Stimulated activated CD8-positive, alpha-beta memory T cell treated with anti-CD3 and anti-CD28 coated beads, Interleukin-4, amount 100 ng/mL, for 48 hours (primary cell): ENCODE results near the gene ZNF431.
"Not testable (repeated sequence)": the region's sequence is repeated elsewhere in the genome, so short reads cannot be mapped to it uniquely, and the experiment has no call there.

Experiments used
- DNase-seq: peaks from one replicate; pipeline ENCODE4 v3.0.0-alpha.2; 2020

ZNF431 gene

DNA sequence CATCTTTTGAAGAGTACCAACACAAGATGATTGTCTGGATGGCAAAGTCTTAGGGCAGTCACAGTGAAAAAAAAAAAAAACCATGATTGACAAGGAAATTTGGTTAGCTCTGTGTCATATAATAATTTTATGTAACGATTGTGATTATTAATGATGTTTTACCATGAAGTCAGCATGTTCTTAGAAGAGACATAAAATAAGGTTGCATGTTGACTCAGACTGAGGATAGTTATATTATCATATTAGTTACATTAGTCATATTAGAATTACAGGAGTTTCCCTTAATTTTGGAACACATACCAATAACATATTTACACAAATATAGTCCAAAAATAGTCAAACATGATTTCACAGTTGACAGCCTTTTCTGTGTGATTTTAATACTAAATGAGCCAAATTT, 5.7 kb downstream of the ZNF431 start:
- no peak for DNase-seq

- DNase-seq = no peak
Observed at GRCh38 chr19:21148681-21149080, 6.8 kb downstream of the ZNF431 start.

DNA sequence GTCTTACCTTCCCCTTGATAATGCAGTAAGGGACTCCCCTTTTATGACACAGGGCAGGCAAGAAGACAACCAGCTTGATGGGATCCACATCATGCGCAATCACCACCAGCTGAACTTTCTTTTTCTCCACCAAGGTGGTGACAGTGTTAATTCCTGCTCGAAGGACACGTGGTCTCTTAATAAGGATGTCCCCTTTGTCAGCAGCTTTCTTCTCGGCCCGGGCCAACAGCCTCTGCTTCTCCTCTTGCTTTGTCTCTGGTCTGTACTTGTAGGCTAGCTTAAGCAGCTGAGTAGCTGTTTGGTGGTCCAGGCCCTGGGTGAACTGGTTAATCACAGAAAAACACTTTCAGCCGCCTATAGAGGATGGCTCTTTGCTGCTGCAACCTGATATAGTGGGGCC, 8.0 kb downstream of the ZNF431 start:
- DNase-seq = no peak

DNA sequence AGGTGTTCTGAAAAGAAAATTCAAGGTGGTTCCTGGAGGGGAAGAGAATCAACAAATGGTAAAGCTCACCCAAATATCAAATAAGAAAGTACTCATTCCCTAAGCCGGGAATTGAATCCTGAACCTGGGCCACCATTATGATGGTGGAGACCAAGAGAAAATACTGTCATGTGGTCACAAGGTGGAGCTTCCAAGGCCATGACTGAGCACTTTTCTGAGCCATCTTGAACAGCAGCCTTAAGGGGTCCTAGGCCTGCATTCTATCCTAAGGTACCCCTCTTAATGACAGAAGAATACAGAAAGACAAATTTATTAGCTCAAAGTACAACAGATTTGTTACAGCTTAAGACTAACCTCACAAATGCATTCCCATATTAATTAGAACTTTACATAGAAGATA, 9.6 kb downstream of the ZNF431 start:
- DNase-seq = no peak

DNA sequence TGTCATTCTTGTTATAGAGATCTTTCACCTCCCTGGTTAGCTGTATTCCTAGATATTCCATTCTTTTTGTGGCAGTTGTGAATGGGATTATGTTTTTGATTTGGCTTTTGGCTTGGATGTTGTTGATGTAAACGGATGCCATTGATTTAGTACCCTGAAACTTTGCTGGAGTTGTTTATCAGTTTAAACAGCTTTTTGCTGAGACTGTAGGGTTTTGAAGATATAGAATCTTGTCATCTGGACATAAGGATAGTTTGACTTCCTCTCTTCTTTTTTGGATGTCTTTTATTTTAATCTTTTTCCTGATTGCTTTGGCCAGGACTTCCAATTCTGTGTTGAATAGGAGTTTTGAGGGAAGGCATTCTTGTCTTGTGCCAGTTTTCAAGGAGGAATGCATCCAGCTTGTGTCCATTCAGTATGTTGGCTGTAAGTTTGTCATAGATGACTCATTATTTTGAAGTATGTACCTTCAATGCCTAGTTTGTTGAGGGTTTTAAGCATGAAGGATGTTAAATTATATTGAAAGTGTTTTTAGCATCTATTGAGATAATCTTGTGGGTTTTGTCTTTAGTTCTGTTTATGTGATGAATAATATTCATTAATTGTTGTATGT, 16.8 kb downstream of the ZNF431 start:
- DNase-seq = no peak

DNA sequence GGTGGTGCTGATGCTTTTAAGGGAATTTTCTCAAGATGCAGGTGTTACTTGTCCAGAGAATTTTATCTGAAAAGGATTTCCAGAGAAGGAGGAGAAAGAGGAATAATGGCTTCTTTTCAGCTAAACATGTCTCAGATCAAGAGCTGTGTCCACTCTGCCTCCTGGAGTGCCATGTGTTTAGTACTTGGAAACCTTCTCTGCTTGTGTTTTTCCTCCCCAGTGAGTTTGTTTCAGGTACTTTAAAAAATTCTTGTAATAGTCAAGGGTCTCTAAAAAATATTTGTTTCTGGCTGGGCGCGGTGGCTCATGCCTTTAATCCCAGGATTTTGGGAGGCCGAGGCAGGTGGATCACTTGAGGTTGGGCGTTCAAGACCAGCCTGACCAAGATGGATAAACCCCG, 22.7 kb downstream of the ZNF431 start:
- no peak for DNase-seq

DNA sequence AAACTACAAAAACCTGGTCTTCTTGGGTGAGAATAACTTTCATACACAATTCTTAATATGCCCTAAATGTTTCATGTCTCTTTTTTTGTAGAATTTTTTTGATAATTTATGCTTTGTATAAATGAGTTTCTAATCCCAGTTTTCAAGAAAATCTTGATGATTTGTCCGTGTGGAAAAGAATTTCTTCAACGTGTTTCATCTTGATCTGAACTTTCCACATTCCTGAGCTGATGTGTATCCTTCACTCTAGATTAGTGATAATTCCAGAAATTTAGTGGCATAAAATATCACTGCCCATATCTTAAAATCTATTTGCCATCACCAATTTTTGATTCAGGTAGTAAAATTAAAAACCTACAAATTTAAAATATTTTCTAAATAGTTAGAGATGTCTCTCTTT, 24.6 kb downstream of the ZNF431 start:
- DNase-seq = no peak

DNA sequence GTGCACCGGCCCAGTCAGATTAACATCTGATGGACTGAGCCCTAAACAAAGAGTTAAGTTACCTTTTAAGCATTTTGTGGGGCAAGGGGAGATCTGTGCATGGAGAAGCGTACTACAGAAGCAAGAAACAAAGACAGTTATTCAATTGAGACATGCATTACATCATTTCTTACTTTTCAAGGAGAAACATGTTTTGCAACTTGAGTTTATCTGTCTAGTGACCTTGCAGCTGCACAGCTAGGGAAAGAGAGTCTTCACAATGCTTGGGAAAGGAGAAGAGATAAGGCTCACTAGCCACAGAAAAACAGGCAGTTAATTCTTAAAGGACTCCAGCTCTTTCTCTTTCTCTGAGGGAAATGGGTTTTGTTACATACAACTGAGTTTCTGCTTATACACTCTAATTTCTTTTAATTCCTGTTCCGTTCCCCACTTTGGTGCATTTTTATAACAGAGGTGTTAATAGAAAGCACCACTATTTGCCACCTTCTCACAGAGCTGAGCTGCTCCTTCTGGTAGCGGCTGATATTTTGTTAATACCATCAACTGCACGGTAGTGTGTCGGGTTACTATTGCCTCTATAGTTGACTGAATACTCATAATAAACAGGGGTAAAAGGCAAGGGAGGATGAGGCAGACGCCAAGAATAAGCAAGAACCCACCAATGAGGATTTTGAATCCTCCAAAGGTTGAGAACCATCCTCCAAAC, 55.9 kb downstream of the ZNF431 start:
- no peak for DNase-seq

DNA sequence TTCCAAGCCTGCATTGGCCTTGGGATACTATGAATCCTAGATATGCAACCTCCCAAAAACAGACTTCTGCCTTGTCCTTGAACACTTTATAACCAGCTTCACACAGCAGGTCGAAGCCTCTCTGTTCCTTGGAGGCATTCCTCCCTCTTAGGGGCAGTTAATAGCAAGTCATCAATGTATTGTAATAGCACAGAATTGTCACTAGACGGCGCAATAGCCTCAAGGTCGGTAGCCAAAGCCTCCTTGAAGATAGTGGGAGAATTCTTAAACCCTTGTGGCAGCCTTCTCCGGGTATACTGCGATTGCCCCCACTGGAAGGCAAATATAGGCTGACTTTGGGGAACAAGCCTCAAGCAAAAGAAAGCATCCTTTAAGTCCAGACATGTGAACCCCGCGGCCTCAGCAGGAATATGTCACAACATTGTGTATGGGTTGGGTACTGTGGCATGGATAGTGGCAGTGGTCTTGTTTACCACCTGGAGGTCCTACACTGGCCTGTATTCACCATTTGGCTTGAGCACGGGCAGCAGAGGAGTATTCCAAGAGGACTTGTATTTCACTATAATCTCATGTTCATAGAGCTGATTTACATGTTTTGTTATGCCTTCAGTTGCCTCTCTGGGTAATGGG, 61.1 kb downstream of the ZNF431 start:
- DNase-seq = peak; percentile 29

- no peak for DNase-seq
Observed at GRCh38 chr19:21210037-21210621, 68.3 kb downstream of the ZNF431 start.

- DNase-seq = no peak
Observed at GRCh38 chr19:21221693-21222092, 79.9 kb downstream of the ZNF431 start.

DNA sequence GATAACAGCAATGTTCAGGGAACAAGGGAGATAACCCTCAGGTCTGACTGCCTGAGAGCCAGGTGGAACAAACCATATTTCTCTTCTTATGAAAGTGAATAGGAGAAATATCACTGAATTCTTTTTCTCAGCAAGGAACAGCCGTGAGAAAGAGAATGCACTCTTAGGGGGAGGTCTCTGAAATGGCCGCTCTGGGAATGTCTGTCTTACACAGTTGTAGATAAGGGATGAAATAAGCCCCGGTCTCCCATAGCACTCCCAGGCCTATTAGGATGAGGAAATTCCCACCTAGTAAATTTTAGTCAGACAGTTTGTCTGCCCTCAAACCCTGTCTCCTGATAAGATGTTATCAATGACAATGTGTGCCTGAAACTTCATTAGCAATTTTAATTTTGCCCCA, 88.1 kb downstream of the ZNF431 start:
- not testable (repeated sequence) for DNase-seq

DNA sequence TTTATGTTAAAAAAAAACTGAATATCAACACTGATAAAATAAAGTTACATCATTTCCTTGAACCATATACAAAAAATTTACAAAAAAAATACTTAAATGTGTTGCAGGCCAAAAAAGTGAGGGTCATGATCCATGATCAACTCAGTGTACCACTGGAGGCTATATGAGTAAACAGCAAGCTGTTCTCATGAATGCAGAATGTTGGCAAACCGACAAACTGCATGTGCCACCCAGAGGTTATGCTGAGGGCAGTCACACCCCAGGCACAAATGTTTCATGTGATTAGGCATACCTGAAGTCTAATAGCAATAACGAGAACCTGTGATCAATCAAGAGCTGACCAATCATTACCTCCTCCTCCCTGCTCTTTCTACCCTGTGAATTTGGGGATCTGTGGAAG, 91.9 kb downstream of the ZNF431 start:
- DNase-seq = no peak

DNA sequence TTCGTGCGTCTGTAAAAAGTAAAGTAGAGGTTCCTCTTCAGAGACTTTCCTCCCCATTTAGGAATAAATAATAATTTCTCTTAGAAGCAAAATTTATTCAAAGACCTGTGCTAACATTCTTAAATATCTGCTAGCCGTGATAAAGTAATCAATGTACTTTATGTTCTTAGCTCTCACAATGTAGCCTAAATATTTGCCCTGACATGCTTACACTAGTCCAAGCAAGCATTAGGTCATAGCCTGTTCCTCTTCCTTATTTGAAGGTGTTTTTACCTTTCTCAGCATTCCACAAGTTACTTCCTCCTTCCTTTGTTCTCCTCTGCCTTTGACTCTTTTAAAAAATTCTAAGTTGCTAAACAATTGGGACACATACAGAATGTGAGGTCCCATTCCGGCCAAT, 94.9 kb downstream of the ZNF431 start:
- not testable (repeated sequence) for DNase-seq

DNA sequence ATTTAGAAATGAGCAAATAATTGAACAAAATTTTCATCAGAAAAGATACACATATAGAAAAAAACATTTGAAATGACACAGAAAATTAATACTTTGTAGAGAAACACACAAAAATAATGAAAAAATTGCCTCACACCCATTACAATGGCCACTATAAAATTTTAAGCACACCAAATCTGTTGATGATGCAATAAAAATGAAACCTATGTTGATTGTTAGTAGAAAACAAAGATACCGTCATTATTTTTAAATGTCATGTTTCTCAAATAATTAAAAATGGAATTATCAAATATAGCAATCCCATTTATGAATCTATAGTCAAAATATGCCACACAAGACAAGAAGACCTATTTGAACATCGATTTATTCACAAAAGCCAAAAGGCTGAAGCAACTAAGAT, 96.8 kb downstream of the ZNF431 start:
- DNase-seq = no peak
